Hepatocyte (in vitro differentiated cells): ENCODE data around the gene GFY.

ENCODE experiments used
- EZH2 ChIP-seq: fragments of 200-600 bp; sonication (generic); IDR thresholded peaks from 2 replicates; pipeline ENCODE4 v1.6.1; 2016; ENCODE audit warnings: antibody characterized with exemption, mild to moderate bottlenecking, borderline replicate concordance
- EZH2phosphoT487 ChIP-seq: fragments of 200-600 bp; sonication (generic); IDR thresholded peaks from one replicate; pipeline ENCODE4 v1.6.1; 2018; ENCODE audit warnings: antibody characterized with exemption, mild to moderate bottlenecking, low read depth, moderate library complexity; ENCODE audit not compliant: unreplicated experiment, severe bottlenecking
- TF ChIP-seq, protein P1 (sequence below): fragments of 200-600 bp; sonication (generic); IDR thresholded peaks from 2 replicates; pipeline ENCODE4 v1.5.1; 2016; ENCODE audit warnings: antibody characterized with exemption, mild to moderate bottlenecking; ENCODE audit not compliant: poor library complexity

DNA sequence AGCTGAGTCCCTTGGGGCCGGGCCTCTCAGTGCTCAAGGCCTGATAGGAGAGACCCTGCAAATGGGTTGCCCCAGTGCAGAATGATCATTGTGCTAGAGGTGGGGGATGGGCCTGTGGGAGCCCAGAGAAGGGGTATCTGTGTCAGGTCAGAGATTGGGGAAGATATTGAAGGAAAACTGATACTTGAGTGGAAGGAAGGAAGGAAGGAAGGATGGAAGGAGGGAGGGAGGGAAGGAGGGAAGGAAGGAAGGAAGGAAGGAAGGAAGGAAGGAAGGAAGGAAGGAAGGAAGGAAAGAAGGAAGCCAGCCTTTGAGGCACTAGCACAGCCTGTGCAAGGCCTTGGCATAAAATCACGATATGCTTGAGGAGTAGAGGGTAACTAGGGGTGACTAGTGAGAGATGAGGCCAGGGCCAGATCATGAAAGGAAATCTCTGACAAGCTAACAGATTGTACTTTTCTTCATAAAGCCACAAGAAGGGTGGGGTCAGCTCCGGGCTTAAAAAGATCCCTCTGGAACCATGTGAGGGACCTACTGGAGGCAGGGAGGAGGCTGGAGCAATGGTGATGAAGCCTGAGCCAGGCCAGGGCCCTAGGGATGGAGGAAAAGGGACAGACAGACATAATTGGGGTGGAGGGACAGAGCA, 13.4 kb upstream of the GFY start:
- TF ChIP-seq, protein P1, sequence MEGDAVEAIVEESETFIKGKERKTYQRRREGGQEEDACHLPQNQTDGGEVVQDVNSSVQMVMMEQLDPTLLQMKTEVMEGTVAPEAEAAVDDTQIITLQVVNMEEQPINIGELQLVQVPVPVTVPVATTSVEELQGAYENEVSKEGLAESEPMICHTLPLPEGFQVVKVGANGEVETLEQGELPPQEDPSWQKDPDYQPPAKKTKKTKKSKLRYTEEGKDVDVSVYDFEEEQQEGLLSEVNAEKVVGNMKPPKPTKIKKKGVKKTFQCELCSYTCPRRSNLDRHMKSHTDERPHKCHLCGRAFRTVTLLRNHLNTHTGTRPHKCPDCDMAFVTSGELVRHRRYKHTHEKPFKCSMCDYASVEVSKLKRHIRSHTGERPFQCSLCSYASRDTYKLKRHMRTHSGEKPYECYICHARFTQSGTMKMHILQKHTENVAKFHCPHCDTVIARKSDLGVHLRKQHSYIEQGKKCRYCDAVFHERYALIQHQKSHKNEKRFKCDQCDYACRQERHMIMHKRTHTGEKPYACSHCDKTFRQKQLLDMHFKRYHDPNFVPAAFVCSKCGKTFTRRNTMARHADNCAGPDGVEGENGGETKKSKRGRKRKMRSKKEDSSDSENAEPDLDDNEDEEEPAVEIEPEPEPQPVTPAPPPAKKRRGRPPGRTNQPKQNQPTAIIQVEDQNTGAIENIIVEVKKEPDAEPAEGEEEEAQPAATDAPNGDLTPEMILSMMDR, result no peak
- TF ChIP-seq EZH2phosphoT487, result no peak
- no peak for TF ChIP-seq EZH2
